ENCODE results near the gene MAST3. TPM values are rescaled to one million over a fixed set of nuclear protein-coding genes. Genes with fewer than 3 reads are reported as not detected.

The MAST3 gene
- total and polyA plus RNA-seq, 2 of the 13 experiments (the other 11 are each of a cell fraction or from before 2014, with no cell fraction given): 4.1 to 4.6 TPM

DNA sequence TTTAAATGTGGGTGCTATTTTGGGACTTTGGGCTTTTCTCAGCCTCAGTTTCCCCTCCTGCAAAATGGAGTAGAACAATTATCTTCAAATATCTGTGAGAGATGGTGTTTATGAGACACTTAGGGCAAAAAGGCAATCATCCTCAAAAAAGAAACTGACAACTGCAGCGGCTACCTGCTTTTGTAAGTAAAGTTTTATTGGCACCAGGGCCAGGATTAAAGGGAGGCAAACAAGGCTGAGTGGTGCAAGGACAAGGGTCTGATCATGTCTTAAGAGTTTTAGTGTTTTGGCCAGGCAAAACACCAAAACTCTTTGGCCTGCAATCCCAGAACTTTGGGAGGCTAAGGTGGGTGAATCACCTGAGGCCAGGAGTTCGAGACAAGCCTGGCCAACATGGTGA is 1.3 kb upstream of the MAST3 start:
- intact Hi-C loops (cut with micrococcal nuclease; ENCODE audit: unreplicated experiment) (no loop called here), in situ Hi-C loops (cut with HindIII; ENCODE audit: extremely low pct_ligation_motif_present, low pct_unique_long_range_greater_than_20kb) (no loop called here)
- no peak overlapping the region for H2AFZ ChIP-seq (ENCODE audit: low read length)
- FAIRE-seq: no peak
- H3K4me1 ChIP-seq (ENCODE audit: insufficient read depth, low read length): peaks cover 59% of the 10 kb centered on the region
- no peak overlapping the region for H3K4me3 ChIP-seq (replicated peaks in 1 of 3; ENCODE audit: insufficient read depth in 1 of 3, low read depth in 2 of 3, low read length in 3 of 3)
- no peak for ATAC-seq
- no peak overlapping the region for H3K9ac ChIP-seq (ENCODE audit: insufficient read depth, low read depth, low read length)
- ChIA-PET CTCF (ENCODE audit: low intra/inter-chr PET ratio, low total read pairs) (no interaction called here), POLR2A (no interaction called here)
- no peaks in the 10 kb centered on the region for H3K79me2 ChIP-seq (ENCODE audit: insufficient read depth, low read length)
- peaks cover 2 to 10% of the 10 kb centered on the region in 2 experiments; a peak in 3 of 5 replicates for H3K27me3 ChIP-seq (ENCODE audit: control insufficient read depth in 1 of 2, insufficient read depth in 2 of 2, low read length in 2 of 2)
- no peak for DNase-seq (ENCODE audit: low spot score)
- no peaks in the 10 kb centered on the region for H3K9me3 ChIP-seq (ENCODE audit: low read length)
- TF ChIP-seq SYNCRIP (IDR thresholded peaks at IDR 0.05; ENCODE audit: insufficient read depth, low read depth, low read length) (no peak), AHR (CRISPR knock-in tag; IDR thresholded peaks at IDR 0.05) (no peak)
- TF ChIP-seq, protein P1, sequence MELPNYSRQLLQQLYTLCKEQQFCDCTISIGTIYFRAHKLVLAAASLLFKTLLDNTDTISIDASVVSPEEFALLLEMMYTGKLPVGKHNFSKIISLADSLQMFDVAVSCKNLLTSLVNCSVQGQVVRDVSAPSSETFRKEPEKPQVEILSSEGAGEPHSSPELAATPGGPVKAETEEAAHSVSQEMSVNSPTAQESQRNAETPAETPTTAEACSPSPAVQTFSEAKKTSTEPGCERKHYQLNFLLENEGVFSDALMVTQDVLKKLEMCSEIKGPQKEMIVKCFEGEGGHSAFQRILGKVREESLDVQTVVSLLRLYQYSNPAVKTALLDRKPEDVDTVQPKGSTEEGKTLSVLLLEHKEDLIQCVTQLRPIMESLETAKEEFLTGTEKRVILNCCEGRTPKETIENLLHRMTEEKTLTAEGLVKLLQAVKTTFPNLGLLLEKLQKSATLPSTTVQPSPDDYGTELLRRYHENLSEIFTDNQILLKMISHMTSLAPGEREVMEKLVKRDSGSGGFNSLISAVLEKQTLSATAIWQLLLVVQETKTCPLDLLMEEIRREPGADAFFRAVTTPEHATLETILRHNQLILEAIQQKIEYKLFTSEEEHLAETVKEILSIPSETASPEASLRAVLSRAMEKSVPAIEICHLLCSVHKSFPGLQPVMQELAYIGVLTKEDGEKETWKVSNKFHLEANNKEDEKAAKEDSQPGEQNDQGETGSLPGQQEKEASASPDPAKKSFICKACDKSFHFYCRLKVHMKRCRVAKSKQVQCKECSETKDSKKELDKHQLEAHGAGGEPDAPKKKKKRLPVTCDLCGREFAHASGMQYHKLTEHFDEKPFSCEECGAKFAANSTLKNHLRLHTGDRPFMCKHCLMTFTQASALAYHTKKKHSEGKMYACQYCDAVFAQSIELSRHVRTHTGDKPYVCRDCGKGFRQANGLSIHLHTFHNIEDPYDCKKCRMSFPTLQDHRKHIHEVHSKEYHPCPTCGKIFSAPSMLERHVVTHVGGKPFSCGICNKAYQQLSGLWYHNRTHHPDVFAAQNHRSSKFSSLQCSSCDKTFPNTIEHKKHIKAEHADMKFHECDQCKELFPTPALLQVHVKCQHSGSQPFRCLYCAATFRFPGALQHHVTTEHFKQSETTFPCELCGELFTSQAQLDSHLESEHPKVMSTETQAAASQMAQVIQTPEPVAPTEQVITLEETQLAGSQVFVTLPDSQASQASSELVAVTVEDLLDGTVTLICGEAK (IDR thresholded peaks at IDR 0.05): peak; percentile 58
- TF ChIP-seq, protein P1 (CRISPR knock-in tag; IDR thresholded peaks at IDR 0.05): peak; percentile 97
- H3K36me3 ChIP-seq (replicated peaks in 1 of 2; ENCODE audit: control insufficient read depth in 1 of 2, insufficient read depth in 2 of 2, low read length in 2 of 2): no peaks in the 10 kb centered on the region
- 65% methylated on average over 2 of the region's 2 CpGs for WGBS (ENCODE audit: low lambda C conversion rate)
- BruUV-seq (replicated peaks): no TSS peak
- no peak overlapping the region for H3K4me2 ChIP-seq (ENCODE audit: low read depth, low read length)
- no peaks in the 10 kb centered on the region for H4K20me1 ChIP-seq (ENCODE audit: insufficient read depth, low read length)
- no peak overlapping the region for H3K27ac ChIP-seq (ENCODE audit: extremely low read length, insufficient read depth, low read length)

All from HepG2 (cell line).